H1 (cell line): ENCODE results near the gene CHFR. TPM values are rescaled to one million over a fixed set of nuclear protein-coding genes. Genes with fewer than 3 reads are reported as not detected.

Experiments used
- HDAC6 ChIP-seq: IDR thresholded peaks from one replicate; pipeline ENCODE4 v1.7.1; 2012; ENCODE audit warnings: low read depth, mild to moderate bottlenecking, inconsistent platforms, low read length, moderate library complexity
- RAD21 ChIP-seq, 2 experiments: IDR thresholded peaks in 1 of 2; conservative IDR thresholded peaks in 1 of 2; 2 replicates each; pipeline ENCODE4 v1.6.1; 2011; ENCODE audit warnings: low read depth in 2 of 2, low read length in 2 of 2, improper control_type of control experiment in 1 of 2, inconsistent platforms in 1 of 2, mild to moderate bottlenecking in 1 of 2, moderate library complexity in 1 of 2
- RNF2 ChIP-seq: fragments of 200-900, 300-1000 bp; sonication (generic); IDR thresholded peaks from 2 replicates; pipeline ENCODE4 v1.7.1; 2016; ENCODE audit warnings: borderline replicate concordance, low read depth, mild to moderate bottlenecking, antibody characterized with exemption, low read length; ENCODE audit not compliant: poor library complexity, severe bottlenecking; ENCODE audit errors: missing control alignments
- RXRA ChIP-seq: IDR thresholded peaks from 2 replicates; pipeline ENCODE4 v1.6.1; 2011; ENCODE audit warnings: low read depth, mild to moderate bottlenecking, low read length, moderate library complexity; ENCODE audit not compliant: insufficient read depth
- SP4 ChIP-seq: IDR thresholded peaks from 2 replicates; pipeline ENCODE4 v1.6.1; 2012; ENCODE audit warnings: low read length, inconsistent platforms
- SUZ12 ChIP-seq: fragments of 200-600 bp; sonication (generic); IDR thresholded peaks from 2 replicates; pipeline ENCODE4 v1.6.1; 2012; ENCODE audit warnings: mild to moderate bottlenecking, inconsistent platforms, low read length, moderate library complexity, mixed read lengths
- TBP ChIP-seq: IDR thresholded peaks from 2 replicates; pipeline ENCODE4 v1.6.1; 2011; ENCODE audit warnings: low read depth, low read length, improper control_type of control experiment
- polyA plus RNA-seq, 7 experiments: library from polyadenylated mRNA; depleted of rRNA in 3 of 7; stranded (reverse) in 5 of 7; unstranded in 2 of 7; fragments of >200 nt in 5 of 7; fragments of 200-250 nt in 2 of 7; gene quantifications; 1 replicate in 5 of 7; 2 replicates in 1 of 7; 4 replicates in 1 of 7; pipeline versions ENCODE4 v1.2.1 to v1.2.3, GENCODE V29; 2011 to 2013; ENCODE audit warnings: missing spikeins in 2 of 7, mixed read lengths in 2 of 7
- total RNA-seq: library from RNA; stranded (reverse); fragmentation: NEBNext Ultra II Directional; extraction: Animal tissue kit (Norgen Biotek cat#: 25700); gene quantifications from 2 replicates; pipeline ENCODE4 v1.2.1, GENCODE V29; 2021

The CHFR gene
- total and polyA plus RNA-seq, 2 of the 8 experiments (the other 6 are each of a cell fraction or from before 2014, with no cell fraction given): 31.4 to 44.6 TPM

DNA sequence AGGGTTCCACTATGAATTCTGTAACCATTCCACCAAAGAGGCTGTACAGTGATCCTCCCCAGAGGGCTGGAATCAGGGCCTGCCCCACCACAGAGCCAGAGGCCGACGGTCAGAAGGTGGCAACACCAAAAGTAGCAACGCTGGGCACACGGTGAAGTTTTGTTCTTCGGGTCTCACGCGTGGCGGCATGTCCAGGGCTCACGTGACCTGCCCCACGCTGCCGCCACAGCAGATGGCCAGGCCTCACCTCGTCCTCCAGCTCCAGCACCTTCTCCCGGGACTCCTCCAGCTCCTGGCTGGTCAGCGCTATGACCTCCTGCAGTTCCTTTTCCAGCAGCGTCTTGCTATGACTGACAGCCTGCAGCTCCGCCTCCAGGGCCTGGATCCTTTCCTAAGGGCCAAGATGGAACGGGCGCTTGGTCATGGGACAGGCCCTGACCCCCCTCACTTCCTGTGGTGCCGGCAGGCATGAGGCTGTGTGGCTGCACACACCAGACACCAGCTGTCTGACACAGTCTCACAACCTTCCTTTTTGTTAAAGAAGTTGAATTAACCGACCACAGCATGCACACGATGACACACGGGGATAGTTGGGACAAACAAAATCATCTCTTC is 103.4 kb downstream of the CHFR start (continued):
- no peak for TF ChIP-seq RAD21 (IDR thresholded peaks at IDR 0.05 in 1 of 2, conservative IDR thresholded peaks at IDR 0.05 in 1 of 2; ENCODE audit: low read depth in 2 of 2, low read length in 2 of 2)
- no peak for TF ChIP-seq RNF2
- no peak for TF ChIP-seq TBP
- TF ChIP-seq HDAC6: no peak
- no peak for TF ChIP-seq SUZ12
- TF ChIP-seq SP4: no peak
- no peak for TF ChIP-seq RXRA

Other genes with a start within 250 kb of the CHFR start
- 111 and 115 TPM in 2 replicates for gene POLE, start 200.3 kb downstream of the CHFR start, total RNA-seq
- gene POLE, start 200.3 kb downstream of the CHFR start, polyA plus RNA-seq (2011; rRNA removed): 59.7 and 93.1 TPM in 2 replicates
- gene PXMP2, start 200.0 kb downstream of the CHFR start, total RNA-seq: 15.1 and 17.5 TPM in 2 replicates
- 13.8 and 19.5 TPM in 2 replicates for gene PXMP2, start 200.0 kb downstream of the CHFR start, polyA plus RNA-seq (2011; rRNA removed)
- 84.0 and 92.7 TPM in 2 replicates for gene PGAM5, start 176.8 kb downstream of the CHFR start, total RNA-seq
- gene PGAM5, start 176.8 kb downstream of the CHFR start, polyA plus RNA-seq (2011; rRNA removed): 66.4 and 78.7 TPM in 2 replicates
- 58.2 and 64.9 TPM in 2 replicates for gene ANKLE2, start 125.8 kb downstream of the CHFR start, total RNA-seq
- 41.0 and 56.0 TPM in 2 replicates for gene ANKLE2, start 125.8 kb downstream of the CHFR start, polyA plus RNA-seq (2011; rRNA removed)
- gene GOLGA3, start 58.7 kb downstream of the CHFR start, total RNA-seq: 33.1 and 33.4 TPM in 2 replicates
- 6.4 and 8.4 TPM in 2 replicates for gene GOLGA3, start 58.7 kb downstream of the CHFR start, polyA plus RNA-seq (2011; rRNA removed)
- gene ZNF605, start 68.7 kb upstream of the CHFR start, total RNA-seq: 16.9 and 20.3 TPM in 2 replicates
- 2.7 and 3.6 TPM in 2 replicates for gene ZNF605, start 68.7 kb upstream of the CHFR start, polyA plus RNA-seq (2011; rRNA removed)
- gene ZNF26, start 98.8 kb upstream of the CHFR start, total RNA-seq: 7.6 and 8.4 TPM in 2 replicates
- gene ZNF26, start 98.8 kb upstream of the CHFR start, polyA plus RNA-seq (2011; rRNA removed): 5.8 and 9.0 TPM in 2 replicates
- 33.5 and 34.0 TPM in 2 replicates for gene ZNF84, start 149.9 kb upstream of the CHFR start, total RNA-seq
- gene ZNF84, start 149.9 kb upstream of the CHFR start, polyA plus RNA-seq (2011; rRNA removed): 5.6 and 8.9 TPM in 2 replicates
- 13.8 and 14.3 TPM in 2 replicates for gene ZNF140, start 193.3 kb upstream of the CHFR start, total RNA-seq
- 5.2 and 7.5 TPM in 2 replicates for gene ZNF140, start 193.3 kb upstream of the CHFR start, polyA plus RNA-seq (2011; rRNA removed)
- 3.1 TPM in 2 replicates for gene ZNF891, start 242.7 kb upstream of the CHFR start, total RNA-seq
- gene ZNF891, start 242.7 kb upstream of the CHFR start, polyA plus RNA-seq (2011; rRNA removed): 1.3 TPM in 2 replicates
- gene ZNF10, start 243.0 kb upstream of the CHFR start, total RNA-seq: 11.9 and 13.7 TPM in 2 replicates
- 5.2 and 6.5 TPM in 2 replicates for gene ZNF10, start 243.0 kb upstream of the CHFR start, polyA plus RNA-seq (2011; rRNA removed)